Left ventricle myocardium inferior (tissue), 1 donor: ENCODE data around the gene CLASRP. TPM values are rescaled to one million over a fixed set of nuclear protein-coding genes. Genes with fewer than 3 reads are reported as not detected.

Experiments used
- DNase-seq: peaks from one replicate; pipeline ENCODE4 v3.0.0-alpha.2; 2020
- H3K27ac ChIP-seq: fragments of 200-600 bp; replicated peaks from 2 replicates; pipeline ENCODE4 v1.8.0; 2021
- H3K27me3 ChIP-seq: fragments of 200-600 bp; 2 replicates; pipeline ENCODE4 v1.8.0; 2021; ENCODE audit warnings: low read depth
- H3K36me3 ChIP-seq: fragments of 200-600 bp; 2 replicates; pipeline ENCODE4 v1.8.0; 2021
- H3K4me1 ChIP-seq: fragments of 200-600 bp; 2 replicates; pipeline ENCODE4 v1.8.0; 2021
- H3K4me3 ChIP-seq: fragments of 200-600 bp; 2 replicates; pipeline ENCODE4 v1.8.0; 2021; ENCODE audit warnings: mild to moderate bottlenecking, moderate library complexity
- H3K9me3 ChIP-seq: fragments of 200-600 bp; replicated peaks from 2 replicates; pipeline ENCODE4 v1.8.0; 2021
- CTCF ChIP-seq: fragments of 200-600 bp; IDR thresholded peaks from 2 replicates; pipeline ENCODE4 v1.8.0; 2021; ENCODE audit warnings: antibody characterized with exemption, mild to moderate bottlenecking, borderline replicate concordance
- intact Hi-C: fragments of 100-400 bp; cut with micrococcal nuclease; formaldehyde crosslinking; loops from one replicate; pipeline ENCODE4 v1.11.0; 2022
- long read RNA-seq: library from polyadenylated mRNA; unstranded; transcript quantifications from one replicate; pipeline ENCODE4 v2.0.0, GENCODE V29; 2021
- total RNA-seq: library from RNA; stranded (reverse); fragmentation: NEBNext Ultra II Directional; extraction: Animal tissue kit (Norgen Biotek cat#: 25700); gene quantifications from one replicate; pipeline ENCODE4 v1.2.1, GENCODE V29; 2021
- donor health status: DM: no; HTN: yes; CAD: no; lungs with severe emphysema.

The CLASRP gene
- total RNA-seq = 31.3 TPM
- long read RNA-seq, transcript CLASRP-202 (21 exons, 2,213 nt) = major isoform, 5 of 24 reads
- long read RNA-seq, partial matches to known transcripts = 7 of 24 reads
- long read RNA-seq, other reads (novel, unspliced or antisense) = 10 of 24 reads

GRCh38 chr19:45038931-45039893 lies at the start of gene CLASRP:
CLASRP (plus strand) TSS chr19:45039045; CDS start chr19:45040213, 1,168 bp downstream.
- H3K9me3 ChIP-seq = no peaks in the 10 kb centered on the region
- DNase-seq = peak; percentile 92
- H3K4me3 ChIP-seq = peak within 1 kb of the TSS; percentile 93
- H3K36me3 ChIP-seq = peaks cover 65% of the 10 kb centered on the region
- peak within 1 kb of the TSS; percentile 96 for H3K27ac ChIP-seq
- H3K27me3 ChIP-seq = no peaks in the 10 kb centered on the region
- TF ChIP-seq CTCF = no peak
- intact Hi-C loops = no loop called here
- H3K4me1 ChIP-seq = peaks cover 49% of the 10 kb centered on the region

- DNase-seq = no peak
- Histone ChIP-seq H3K27me3 (no peaks in the 10 kb centered on the region), H3K9me3 (no peaks in the 10 kb centered on the region), H3K36me3 (peaks cover 82% of the 10 kb centered on the region), H3K4me3 (no peak overlapping the region), H3K27ac (no peak overlapping the region), H3K4me1 (no peaks in the 10 kb centered on the region)
- intact Hi-C loops = no loop called here
- no peak for TF ChIP-seq CTCF
Observed at GRCh38 chr19:44990459-44990858, 48.4 kb upstream of the CLASRP start.

- Histone ChIP-seq H3K36me3 (peaks cover 77% of the 10 kb centered on the region), H3K27ac (no peak overlapping the region), H3K4me3 (no peak overlapping the region), H3K4me1 (no peaks in the 10 kb centered on the region), H3K9me3 (no peaks in the 10 kb centered on the region), H3K27me3 (no peaks in the 10 kb centered on the region)
- intact Hi-C loops = no loop called here
- no peak for TF ChIP-seq CTCF
- no peak for DNase-seq
Observed at GRCh38 chr19:44990966-44991365, 47.9 kb upstream of the CLASRP start.

GRCh38 chr19:44992336-44993163 lies 46.3 kb upstream of the CLASRP start:
- Histone ChIP-seq H3K9me3 (no peaks in the 10 kb centered on the region), H3K36me3 (peaks cover 61% of the 10 kb centered on the region), H3K27ac (no peak overlapping the region), H3K27me3 (no peaks in the 10 kb centered on the region), H3K4me3 (no peak overlapping the region), H3K4me1 (no peaks in the 10 kb centered on the region)
- intact Hi-C loops = no loop called here
- TF ChIP-seq CTCF = no peak
- DNase-seq = no peak

GRCh38 chr19:44993526-44993925 lies 45.3 kb upstream of the CLASRP start:
- no peaks in the 10 kb centered on the region for H3K4me1 ChIP-seq
- no peaks in the 10 kb centered on the region for H3K9me3 ChIP-seq
- intact Hi-C loops = no loop called here
- peaks cover 52% of the 10 kb centered on the region for H3K36me3 ChIP-seq
- DNase-seq = no peak
- no peak for TF ChIP-seq CTCF
- H3K27ac ChIP-seq = no peak overlapping the region
- H3K27me3 ChIP-seq = no peaks in the 10 kb centered on the region
- no peak overlapping the region for H3K4me3 ChIP-seq
